Dedifferentiated amniotic fluid mesenchymal stem cell (primary cell): ENCODE measurements around the gene MLXIPL.
"Not testable (repeated sequence)": the region's sequence is repeated elsewhere in the genome, so short reads cannot be mapped to it uniquely, and the experiment has no call there.

Experiments used
- DNase-seq: peaks from one replicate; pipeline ENCODE4 v3.0.0-alpha.2; 2016; ENCODE audit errors: extremely low spot score

Gene MLXIPL

GRCh38 chr7:73582664-73583202 lies 41.6 kb downstream of the MLXIPL start:
- no peak for DNase-seq

GRCh38 chr7:73581006-73581405 lies 43.3 kb downstream of the MLXIPL start:
- DNase-seq: not testable (repeated sequence)

GRCh38 chr7:73578342-73579128 lies 45.8 kb downstream of the MLXIPL start, which contains the start of gene TBL2:
TSS of gene TBL2 (minus strand) at chr7:73578579. CDS start at chr7:73578549, 30 bp downstream.
- peak; percentile 98 for DNase-seq

- no peak for DNase-seq
These were observed 46.5 kb downstream of the MLXIPL start for GRCh38 chr7:73577627-73578341.

GRCh38 chr7:73573791-73574190 lies 50.5 kb downstream of the MLXIPL start:
- no peak for DNase-seq

- no peak for DNase-seq
These were observed 51.0 kb downstream of the MLXIPL start for GRCh38 chr7:73573276-73573675.

GRCh38 chr7:73572767-73573186 lies 51.5 kb downstream of the MLXIPL start:
- DNase-seq: no peak

- no peak for DNase-seq
These were observed 53.3 kb downstream of the MLXIPL start for GRCh38 chr7:73570977-73571376.

- DNase-seq: no peak
These were observed 53.8 kb downstream of the MLXIPL start for GRCh38 chr7:73570521-73570920.

GRCh38 chr7:73569042-73569608 lies 55.2 kb downstream of the MLXIPL start:
- DNase-seq: no peak

- no peak for DNase-seq
These were observed 56.3 kb downstream of the MLXIPL start for GRCh38 chr7:73567846-73568685.

GRCh38 chr7:73567140-73567539 lies 57.2 kb downstream of the MLXIPL start:
- no peak for DNase-seq

- not testable (repeated sequence) for DNase-seq
These were observed 57.9 kb downstream of the MLXIPL start for GRCh38 chr7:73566431-73566830.

- DNase-seq: no peak
These were observed 58.5 kb downstream of the MLXIPL start for GRCh38 chr7:73565675-73566340.

GRCh38 chr7:73560109-73560835 lies 64.0 kb downstream of the MLXIPL start:
- peak; percentile 75 for DNase-seq

GRCh38 chr7:73557397-73558257 lies 66.7 kb downstream of the MLXIPL start, which contains the start of gene BCL7B:
TSS of gene BCL7B (minus strand) at chr7:73557690. CDS start at chr7:73557578, 112 bp downstream.
- DNase-seq: peak; percentile 28

GRCh38 chr7:73557108-73557396 lies 67.3 kb downstream of the MLXIPL start:
- DNase-seq: peak; percentile 86

GRCh38 chr7:73556208-73557107 lies 67.9 kb downstream of the MLXIPL start:
- no peak for DNase-seq
